GM12878 (cell line): ENCODE data around the gene MAD1L1. TPM values are rescaled to one million over a fixed set of nuclear protein-coding genes. Genes with fewer than 3 reads are reported as not detected.

Experiments used
- ATAC-seq: fragments of 200-7000 bp; cut with Tn5 transposase; 3 replicates; pipeline ENCODE4 v1.9.1; 2020; ENCODE audit warnings: mild to moderate bottlenecking, moderate library complexity
- BruUV-seq: library from RNA; stranded (reverse); fragments of 400-500 nt; replicated peaks from 2 replicates; lab custom pipeline; 2021; lab: Mats Ljungman, UMichigan
- CTCF ChIA-PET: fragments of 300-600 bp; sonication (Branson Sonifier 250); formaldehyde crosslinking; extraction: SDS; loops from one replicate; lab custom pipeline; 2021; ENCODE audit warnings: inconsistent platforms; lab: Yijun Ruan, JAX
- POLR2A ChIA-PET: fragments of 350-600 bp; formaldehyde crosslinking; extraction: SDS; loops from one replicate; lab custom pipeline; 2021; ENCODE audit warnings: inconsistent platforms; lab: Charles Lee
- RAD21 ChIA-PET: fragments of 300-600 bp; sonication (Branson Sonifier 250); formaldehyde crosslinking; loops from one replicate; lab custom pipeline; 2023; ENCODE audit warnings: antibody characterized with exemption; ENCODE audit not compliant: unreplicated experiment; lab: Charles Lee
- SMC1A ChIA-PET: fragments of 300-600 bp; sonication (Branson Sonifier 250); formaldehyde crosslinking; loops from one replicate; lab custom pipeline; 2023; ENCODE audit not compliant: unreplicated experiment, uncharacterized antibody; lab: Charles Lee
- DNase-seq: peaks from one replicate; pipeline ENCODE4 v3.0.0-alpha.2; 2011; ENCODE audit warnings: low read depth, low spot score
- FAIRE-seq: peaks from 3 replicates; lab custom pipeline; 2011; peaks lifted over from hg19 to GRCh38; lab: Jason Lieb, UNC
- H2AFZ ChIP-seq: 2 replicates; pipeline ENCODE4 v1.6.0; 2011; ENCODE audit warnings: low read depth, low read length, control low read depth; ENCODE audit not compliant: control insufficient read depth
- H3K27ac ChIP-seq: 2 replicates; pipeline ENCODE4 v1.5.1; 2011; ENCODE audit warnings: control low read depth; ENCODE audit not compliant: control insufficient read depth, insufficient read depth
- H3K27me3 ChIP-seq, 2 experiments: replicated peaks in 1 of 2; 2 replicates each; pipeline versions ENCODE4 v1.6.0 to v1.6.1; 2011; ENCODE audit warnings: low read length in 1 of 2; ENCODE audit not compliant: control insufficient read depth in 2 of 2, insufficient read depth in 2 of 2
- H3K36me3 ChIP-seq, 2 experiments: 2 replicates each; pipeline ENCODE4 v1.5.1; 2011; ENCODE audit warnings: low read length in 1 of 2; ENCODE audit not compliant: control insufficient read depth in 2 of 2, insufficient read depth in 2 of 2
- H3K4me1 ChIP-seq: 2 replicates; pipeline ENCODE4 v1.6.1; 2011; ENCODE audit warnings: mild to moderate bottlenecking, low read length, moderate library complexity, mixed read lengths; ENCODE audit not compliant: control insufficient read depth, insufficient read depth
- H3K4me2 ChIP-seq: 2 replicates; pipeline ENCODE4 v1.6.0; 2011; ENCODE audit warnings: control low read depth; ENCODE audit not compliant: control insufficient read depth, insufficient read depth
- H3K4me3 ChIP-seq: fragments of 200-600 bp; sonication (generic); 2 replicates; pipeline ENCODE4 v1.5.1; 2016
- H3K79me2 ChIP-seq: 2 replicates; pipeline ENCODE4 v1.6.0; 2011; ENCODE audit warnings: low read length; ENCODE audit not compliant: control insufficient read depth, insufficient read depth
- H3K9ac ChIP-seq: 2 replicates; pipeline ENCODE4 v1.8.0; 2011; ENCODE audit warnings: low read length, control low read depth, mixed read lengths; ENCODE audit not compliant: control insufficient read depth, insufficient read depth
- H3K9me3 ChIP-seq: replicated peaks from 3 replicates; pipeline ENCODE4 v1.5.1; 2011; ENCODE audit warnings: mild to moderate bottlenecking, low read length; ENCODE audit not compliant: control insufficient read depth, insufficient read depth
- H4K20me1 ChIP-seq: 2 replicates; pipeline ENCODE4 v1.6.0; 2011; ENCODE audit not compliant: control insufficient read depth, insufficient read depth
- JUNB ChIP-seq: IDR thresholded peaks from 2 replicates; pipeline ENCODE4 v1.6.1; 2016; ENCODE audit warnings: antibody characterized with exemption, mild to moderate bottlenecking
- JUND ChIP-seq: IDR thresholded peaks from 2 replicates; pipeline ENCODE4 v1.6.1; 2012; ENCODE audit warnings: low read depth, mild to moderate bottlenecking, low read length, improper control_type of control experiment, moderate library complexity
- MXI1 ChIP-seq: fragments of 150-350 bp; IDR thresholded peaks from 2 replicates; pipeline ENCODE4 v1.6.1; 2011; ENCODE audit warnings: low read depth, mild to moderate bottlenecking, inconsistent platforms, low read length, improper control_type of control experiment
- PAX5 ChIP-seq: IDR thresholded peaks from 2 replicates; pipeline ENCODE4 v1.6.1; 2011; ENCODE audit warnings: low read depth, low read length, borderline replicate concordance
- RAD21 ChIP-seq: IDR thresholded peaks from 2 replicates; pipeline ENCODE4 v1.6.1; 2011; ENCODE audit warnings: mild to moderate bottlenecking, low read depth, low read length, moderate library complexity; ENCODE audit not compliant: insufficient read depth
- RBBP5 ChIP-seq: fragments of 200-600 bp; sonication (generic); conservative IDR thresholded peaks from 2 replicates; pipeline ENCODE4 v1.6.1; 2016
- SMC3 ChIP-seq: IDR thresholded peaks from 2 replicates; pipeline ENCODE4 v1.6.1; 2011; ENCODE audit warnings: low read length, improper control_type of control experiment, borderline replicate concordance
- SPI1 ChIP-seq: IDR thresholded peaks from 2 replicates; pipeline ENCODE4 v1.6.1; 2011; ENCODE audit warnings: low read depth, mild to moderate bottlenecking, low read length, moderate library complexity, borderline replicate concordance; ENCODE audit not compliant: insufficient read depth
- YY1 ChIP-seq: IDR thresholded peaks from 2 replicates; pipeline ENCODE4 v1.6.1; 2011; ENCODE audit warnings: low read depth, mild to moderate bottlenecking, low read length
- ZNF24 ChIP-seq: fragments of 450-650 bp; IDR thresholded peaks from 2 replicates; pipeline ENCODE4 v1.6.1; 2017; ENCODE audit warnings: antibody characterized with exemption, mild to moderate bottlenecking
- ZNF622 ChIP-seq: fragments of 450-650 bp; IDR thresholded peaks from 2 replicates; pipeline ENCODE4 v1.6.1; 2017; ENCODE audit warnings: mild to moderate bottlenecking, inconsistent platforms
- WGBS: methylation state at CpG from one replicate; pipeline ENCODE4 v1.1.6; 2016; ENCODE audit warnings: low lambda C conversion rate; ENCODE audit not compliant: insufficient replicate concordance, insufficient coverage; ENCODE audit errors: missing lambda C conversion rate; 5-methylcytosine and 5-hydroxymethylcytosine counted together
- in situ Hi-C: fragments of 300-500 bp; cut with MboI; formaldehyde crosslinking; loops from 9 replicates; pipeline ENCODE4 v1.14.3; 2018; ENCODE audit warnings: mixed read lengths
- intact Hi-C: fragments of 100-400 bp; cut with micrococcal nuclease; formaldehyde crosslinking; loops from one replicate; pipeline ENCODE4 v1.14.2; 2022; ENCODE audit not compliant: unreplicated experiment
- polyA plus RNA-seq, 11 experiments: library from polyadenylated mRNA; depleted of rRNA in 4 of 11; unstranded in 6 of 11; stranded (reverse) in 5 of 11; fragments of >200 nt; fragmentation: Nextera tagmentation in 4 of 11; fragmentation: Illumina TruSeq in 1 of 11; extraction: Ambion mirVana in 4 of 11; extraction: Trizol in 1 of 11; gene quantifications; 1 replicate in 1 of 11; 2 replicates in 10 of 11; pipeline versions ENCODE4 v1.2.1 to v1.2.3, GENCODE V29; 2011 to 2016; ENCODE audit warnings: inconsistent platforms in 2 of 11, missing spikeins in 2 of 11, low read depth in 1 of 11
- total RNA-seq, 4 experiments: library from RNA; depleted of rRNA in 3 of 4; stranded (reverse); fragments of >200 nt in 3 of 4; fragmentation: Illumina TruSeq in 1 of 4; extraction: Trizol in 1 of 4; gene quantifications; 2 replicates each; pipeline versions ENCODE4 v1.2.1 to v1.2.3, GENCODE V29; 2013 to 2021
- TF ChIP-seq, protein P1 (sequence below): fragments of 450-650 bp; formaldehyde crosslinking; IDR thresholded peaks from 2 replicates; pipeline ENCODE4 v1.4.0; 2022; ENCODE audit warnings: mild to moderate bottlenecking, moderate library complexity
- TF ChIP-seq, protein P2 (sequence below): fragments of 450-650 bp; IDR thresholded peaks from 2 replicates; pipeline ENCODE4 v1.6.1; 2017; ENCODE audit warnings: mild to moderate bottlenecking

MAD1L1 gene
- total and polyA plus RNA-seq, 10 of the 15 experiments (the other 5 are each of a cell fraction or from before 2014, with no cell fraction given), result 2.2 to 76.8 (median 38.3) TPM

DNA sequence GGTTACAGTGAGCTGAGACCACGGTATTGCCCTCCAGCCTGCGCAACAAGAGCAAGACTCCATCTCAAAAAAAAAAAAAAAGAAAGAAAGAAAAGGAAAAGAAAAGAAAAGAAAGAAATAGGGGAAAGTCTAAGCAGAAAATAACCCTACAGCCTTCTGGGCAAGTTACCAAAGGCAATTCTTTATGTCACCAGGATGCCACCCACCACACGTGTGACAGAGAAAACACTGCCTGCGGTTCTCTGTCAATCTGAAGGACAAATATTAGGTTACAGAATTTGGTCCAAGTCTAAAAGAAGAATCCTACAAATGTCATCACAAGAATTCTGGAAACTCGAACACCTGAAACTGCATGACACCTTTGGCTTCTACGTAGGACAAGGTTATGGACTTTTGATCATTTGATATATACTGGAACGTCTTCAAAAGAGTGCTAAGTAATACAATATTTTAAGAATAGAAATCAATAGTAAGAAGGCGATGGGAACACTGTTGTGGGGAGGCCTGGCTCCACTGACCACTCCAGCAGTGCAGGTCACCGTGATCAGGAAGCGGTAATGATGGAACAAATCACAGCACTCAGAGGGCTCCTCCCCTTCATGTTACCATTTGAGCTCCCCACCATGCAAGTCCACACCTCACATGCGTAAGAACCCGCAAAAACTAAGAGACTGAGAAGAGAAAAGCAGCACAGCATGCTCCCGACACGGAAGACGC lies 75.8 kb downstream of the MAD1L1 start:
- Histone ChIP-seq H3K4me1 (no peaks in the 10 kb centered on the region), H4K20me1 (no peaks in the 10 kb centered on the region), H3K36me3 (peaks cover 3 to 10% of the 10 kb centered on the region in 2 experiments; a peak in 3 of 4 replicates), H3K4me3 (no peak overlapping the region), H3K27me3 (no peaks in the 10 kb centered on the region), H3K9me3 (no peaks in the 10 kb centered on the region), H3K4me2 (no peak overlapping the region), H3K79me2 (no peaks in the 10 kb centered on the region), H2AFZ (no peak overlapping the region), H3K9ac (no peak overlapping the region), H3K27ac (no peak overlapping the region)
- TF ChIP-seq JUNB (no peak), PAX5 (no peak), ZNF24 (no peak), MXI1 (no peak), SMC3 (no peak), RAD21 (no peak), YY1 (no peak), JUND (no peak), SPI1 (no peak), ZNF622 (no peak), RBBP5 (no peak)
- TF ChIP-seq, protein P1, sequence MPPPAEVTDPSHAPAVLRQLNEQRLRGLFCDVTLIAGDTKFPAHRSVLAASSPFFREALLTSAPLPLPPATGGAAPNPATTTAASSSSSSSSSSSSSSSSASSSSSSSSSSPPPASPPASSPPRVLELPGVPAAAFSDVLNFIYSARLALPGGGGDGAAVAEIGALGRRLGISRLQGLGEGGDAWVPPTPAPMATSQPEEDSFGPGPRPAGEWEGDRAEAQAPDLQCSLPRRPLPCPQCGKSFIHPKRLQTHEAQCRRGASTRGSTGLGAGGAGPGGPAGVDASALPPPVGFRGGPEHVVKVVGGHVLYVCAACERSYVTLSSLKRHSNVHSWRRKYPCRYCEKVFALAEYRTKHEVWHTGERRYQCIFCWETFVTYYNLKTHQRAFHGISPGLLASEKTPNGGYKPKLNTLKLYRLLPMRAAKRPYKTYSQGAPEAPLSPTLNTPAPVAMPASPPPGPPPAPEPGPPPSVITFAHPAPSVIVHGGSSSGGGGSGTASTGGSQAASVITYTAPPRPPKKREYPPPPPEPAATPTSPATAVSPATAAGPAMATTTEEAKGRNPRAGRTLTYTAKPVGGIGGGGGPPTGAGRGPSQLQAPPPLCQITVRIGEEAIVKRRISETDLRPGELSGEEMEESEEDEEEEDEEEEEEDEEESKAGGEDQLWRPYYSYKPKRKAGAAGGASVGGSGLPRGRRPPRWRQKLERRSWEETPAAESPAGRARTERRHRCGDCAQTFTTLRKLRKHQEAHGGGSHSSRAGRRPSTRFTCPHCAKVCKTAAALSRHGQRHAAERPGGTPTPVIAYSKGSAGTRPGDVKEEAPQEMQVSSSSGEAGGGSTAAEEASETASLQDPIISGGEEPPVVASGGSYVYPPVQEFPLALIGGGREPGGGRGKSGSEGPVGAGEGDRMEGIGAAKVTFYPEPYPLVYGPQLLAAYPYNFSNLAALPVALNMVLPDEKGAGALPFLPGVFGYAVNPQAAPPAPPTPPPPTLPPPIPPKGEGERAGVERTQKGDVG (CRISPR knock-in tag), result no peak
- TF ChIP-seq, protein P2, sequence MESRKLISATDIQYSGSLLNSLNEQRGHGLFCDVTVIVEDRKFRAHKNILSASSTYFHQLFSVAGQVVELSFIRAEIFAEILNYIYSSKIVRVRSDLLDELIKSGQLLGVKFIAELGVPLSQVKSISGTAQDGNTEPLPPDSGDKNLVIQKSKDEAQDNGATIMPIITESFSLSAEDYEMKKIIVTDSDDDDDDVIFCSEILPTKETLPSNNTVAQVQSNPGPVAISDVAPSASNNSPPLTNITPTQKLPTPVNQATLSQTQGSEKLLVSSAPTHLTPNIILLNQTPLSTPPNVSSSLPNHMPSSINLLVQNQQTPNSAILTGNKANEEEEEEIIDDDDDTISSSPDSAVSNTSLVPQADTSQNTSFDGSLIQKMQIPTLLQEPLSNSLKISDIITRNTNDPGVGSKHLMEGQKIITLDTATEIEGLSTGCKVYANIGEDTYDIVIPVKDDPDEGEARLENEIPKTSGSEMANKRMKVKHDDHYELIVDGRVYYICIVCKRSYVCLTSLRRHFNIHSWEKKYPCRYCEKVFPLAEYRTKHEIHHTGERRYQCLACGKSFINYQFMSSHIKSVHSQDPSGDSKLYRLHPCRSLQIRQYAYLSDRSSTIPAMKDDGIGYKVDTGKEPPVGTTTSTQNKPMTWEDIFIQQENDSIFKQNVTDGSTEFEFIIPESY, result no peak
- no TSS peak for BruUV-seq
- no peak for DNase-seq
- ChIA-PET SMC1A (interaction anchor here (0.8 to 1.6 kb wide), 4 partner anchors 11 to 79 kb away, joined by 3 to 9 read pairs (median 3); no protein-coding TSS in a partner anchor), POLR2A (interaction anchor here (0.5 to 1.6 kb wide), 2 partner anchors 9 to 81 kb away, joined by 3 to 5 read pairs; no protein-coding TSS in a partner anchor), CTCF (interaction anchor here (1.2 to 1.5 kb wide), 3 partner anchors 10 to 119 kb away, joined by 3 to 5 read pairs (median 4); no protein-coding TSS in a partner anchor), RAD21 (interaction anchor here (1.2 to 1.4 kb wide), 2 partner anchors 9 to 53 kb away, joined by 3 to 6 read pairs; no protein-coding TSS in a partner anchor)
- in situ Hi-C loops, result no loop called here
- 98% methylated on average over 13 of the region's 15 CpGs for WGBS
- intact Hi-C loops, result no loop called here
- FAIRE-seq, result no peak
- ATAC-seq, result no peak
